SHP77 (cell line): ENCODE measurements around the gene OR51D1.

Source experiments
- DNase-seq, 2 experiments: peaks; one replicate each; lab custom pipeline; 2025; lab: John Stamatoyannopoulos, UW

The OR51D1 gene, protein sequence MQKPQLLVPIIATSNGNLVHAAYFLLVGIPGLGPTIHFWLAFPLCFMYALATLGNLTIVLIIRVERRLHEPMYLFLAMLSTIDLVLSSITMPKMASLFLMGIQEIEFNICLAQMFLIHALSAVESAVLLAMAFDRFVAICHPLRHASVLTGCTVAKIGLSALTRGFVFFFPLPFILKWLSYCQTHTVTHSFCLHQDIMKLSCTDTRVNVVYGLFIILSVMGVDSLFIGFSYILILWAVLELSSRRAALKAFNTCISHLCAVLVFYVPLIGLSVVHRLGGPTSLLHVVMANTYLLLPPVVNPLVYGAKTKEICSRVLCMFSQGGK

DNA sequence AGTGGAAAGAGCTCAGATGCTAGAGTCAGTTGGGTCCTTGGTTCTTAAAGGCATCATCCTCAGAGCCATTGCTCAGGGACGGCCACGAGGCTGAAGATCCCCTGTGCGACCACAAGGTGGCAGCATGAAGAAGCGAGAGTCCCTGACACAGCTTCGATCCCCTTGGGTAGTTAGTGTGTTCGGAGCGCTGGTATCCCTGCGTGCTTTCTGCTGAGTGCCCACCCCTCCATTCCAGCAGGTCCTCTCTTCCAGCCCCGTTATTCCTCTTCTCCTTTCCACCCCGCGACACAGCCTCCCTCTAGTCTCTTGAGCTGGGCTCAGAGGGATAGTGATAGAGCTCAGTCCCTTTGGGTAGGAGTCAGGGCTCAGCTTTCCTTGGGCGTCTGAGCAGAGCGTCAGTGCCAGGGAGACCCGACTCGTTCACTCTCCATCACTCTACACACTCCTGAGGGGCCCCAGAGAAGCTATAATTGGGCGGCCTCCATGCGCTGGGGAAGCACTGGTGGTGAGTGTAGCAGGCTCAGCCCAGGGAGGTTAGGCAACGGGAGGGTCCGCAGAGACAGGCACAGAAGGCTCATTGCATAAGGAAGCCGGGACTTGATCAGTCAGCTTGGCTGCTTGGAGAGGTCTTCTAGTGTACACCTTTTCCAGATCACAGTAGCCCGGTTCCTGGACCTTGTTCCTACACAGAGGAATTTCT lies at the start of gene OR51D1:
Gene OR51D1, plus strand, starts transcription at position 516 of the 700 bp plus-strand sequence. CDS start 2,314 bp downstream, outside the sequence.
- peak; percentile 83 to 90 for DNase-seq

DNA sequence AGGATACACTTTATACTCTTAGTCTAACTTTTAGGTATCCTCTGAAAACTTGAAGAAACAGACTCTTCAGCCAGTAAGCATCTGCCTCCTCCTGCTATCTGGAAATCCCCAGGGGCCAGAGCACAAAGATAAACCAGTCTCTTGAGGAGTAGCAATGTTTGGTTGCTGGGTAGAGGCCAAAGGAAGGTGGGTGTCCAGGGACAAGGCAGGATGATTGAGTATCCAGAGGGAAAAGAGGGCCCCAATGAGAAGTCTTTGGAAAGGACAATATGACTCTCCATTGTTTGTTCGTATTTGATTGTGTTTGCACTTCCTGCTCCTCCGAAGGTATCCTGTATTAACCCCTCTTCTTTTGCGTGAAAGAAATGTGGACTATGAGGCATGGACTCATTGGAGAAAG lies 48.3 kb upstream of the OR51D1 start:
- DNase-seq, result no peak

DNA sequence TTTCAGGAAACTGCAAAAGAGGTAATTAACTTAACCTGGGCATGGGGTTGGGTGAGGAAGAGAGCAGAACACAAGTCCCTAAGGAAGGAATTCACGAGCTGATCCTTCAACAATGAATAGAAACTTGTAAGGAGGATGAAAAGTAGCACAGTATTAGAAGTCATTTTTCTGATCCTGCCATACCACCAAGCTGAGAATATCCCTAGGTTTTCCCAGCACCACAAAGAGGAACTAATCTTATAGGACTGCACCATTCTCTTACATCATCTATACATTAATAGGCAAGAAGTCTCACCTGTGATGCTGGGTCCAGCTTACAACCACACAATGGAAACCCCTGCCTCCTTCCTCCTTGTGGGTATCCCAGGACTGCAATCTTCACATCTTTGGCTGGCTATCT lies 43.5 kb upstream of the OR51D1 start, which contains the start of gene OR52I1:
Gene OR52I1, plus strand, starts transcription at position 301 of the 400 bp plus-strand sequence. Its CDS starts 0 bp downstream, at position 301.
- no peak for DNase-seq

DNA sequence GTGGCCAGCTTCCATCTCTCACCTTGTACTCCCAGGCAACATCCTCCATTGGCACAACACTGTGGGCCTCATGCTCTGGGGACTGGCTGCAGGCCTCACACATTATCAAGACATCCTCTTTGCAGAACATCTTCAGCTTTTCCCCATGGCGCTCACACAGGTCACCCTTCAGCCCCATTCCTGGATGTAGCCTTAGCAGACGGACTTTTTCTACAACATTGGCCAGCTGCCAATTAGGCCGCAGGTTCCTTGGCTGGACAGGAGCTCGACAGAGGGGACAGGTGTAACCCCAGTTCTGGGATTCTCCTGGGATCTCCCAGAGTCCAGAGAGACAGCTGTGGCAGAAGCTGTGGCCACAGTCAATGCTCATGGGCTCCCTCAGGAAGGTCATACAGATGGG lies 32.2 kb upstream of the OR51D1 start:
- DNase-seq, result no peak

DNA sequence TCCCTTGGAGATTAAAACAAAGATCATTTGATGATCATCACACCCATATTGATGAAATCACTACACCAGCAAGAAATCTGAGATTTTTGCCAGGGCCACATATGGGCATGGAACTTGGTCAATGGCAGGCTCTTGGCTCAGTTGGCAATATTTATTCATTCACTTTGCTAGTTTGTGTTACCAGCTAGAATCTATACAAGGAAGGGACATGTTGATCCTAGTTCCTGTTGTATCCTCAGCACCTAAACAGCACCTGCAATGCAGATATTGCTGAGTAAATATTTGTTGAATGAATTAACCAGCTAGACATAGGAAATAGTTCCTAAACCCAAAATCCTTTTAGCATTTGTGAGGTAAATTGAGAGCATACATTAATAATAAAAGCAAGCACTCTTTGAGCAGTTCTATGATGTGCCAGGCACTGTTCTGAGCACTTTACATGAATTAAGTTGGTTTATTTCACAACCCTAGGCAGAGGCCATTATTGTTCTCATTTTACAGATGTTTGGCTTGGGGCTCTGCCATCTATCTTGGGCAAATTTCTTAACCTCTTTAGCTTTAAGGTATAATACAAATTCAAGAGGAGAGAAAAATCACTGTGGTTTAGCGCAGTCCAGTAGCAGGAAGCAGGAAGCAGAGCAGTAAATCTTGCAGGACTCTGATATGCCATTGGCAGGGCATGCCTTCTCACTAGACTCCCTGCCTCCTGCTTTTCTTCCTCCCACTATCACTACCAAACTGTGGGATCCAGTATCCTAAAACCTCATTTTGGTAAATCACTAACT lies 30.9 kb upstream of the OR51D1 start:
- DNase-seq, result peak in 1 of 2 experiments; percentile 6

DNA sequence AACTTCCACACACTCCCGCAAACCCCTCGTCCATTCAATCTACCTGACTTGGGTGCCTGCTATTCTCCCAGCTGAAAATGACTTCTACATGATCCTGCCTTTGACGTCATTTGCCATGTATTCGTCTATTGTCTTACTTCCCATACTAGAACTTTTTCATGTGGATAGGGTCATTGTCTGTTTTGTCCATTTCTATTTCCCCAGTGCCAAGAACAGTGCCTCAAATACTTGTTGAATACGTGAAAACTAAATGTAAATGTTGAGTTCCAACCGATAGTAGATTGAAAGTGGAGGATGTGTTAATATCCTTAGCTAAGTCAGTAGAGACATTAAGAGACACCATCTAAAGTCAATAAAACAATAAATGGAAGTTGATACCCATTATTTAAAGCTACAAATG lies 30.2 kb upstream of the OR51D1 start:
- DNase-seq, result peak; percentile 11 to 12

DNA sequence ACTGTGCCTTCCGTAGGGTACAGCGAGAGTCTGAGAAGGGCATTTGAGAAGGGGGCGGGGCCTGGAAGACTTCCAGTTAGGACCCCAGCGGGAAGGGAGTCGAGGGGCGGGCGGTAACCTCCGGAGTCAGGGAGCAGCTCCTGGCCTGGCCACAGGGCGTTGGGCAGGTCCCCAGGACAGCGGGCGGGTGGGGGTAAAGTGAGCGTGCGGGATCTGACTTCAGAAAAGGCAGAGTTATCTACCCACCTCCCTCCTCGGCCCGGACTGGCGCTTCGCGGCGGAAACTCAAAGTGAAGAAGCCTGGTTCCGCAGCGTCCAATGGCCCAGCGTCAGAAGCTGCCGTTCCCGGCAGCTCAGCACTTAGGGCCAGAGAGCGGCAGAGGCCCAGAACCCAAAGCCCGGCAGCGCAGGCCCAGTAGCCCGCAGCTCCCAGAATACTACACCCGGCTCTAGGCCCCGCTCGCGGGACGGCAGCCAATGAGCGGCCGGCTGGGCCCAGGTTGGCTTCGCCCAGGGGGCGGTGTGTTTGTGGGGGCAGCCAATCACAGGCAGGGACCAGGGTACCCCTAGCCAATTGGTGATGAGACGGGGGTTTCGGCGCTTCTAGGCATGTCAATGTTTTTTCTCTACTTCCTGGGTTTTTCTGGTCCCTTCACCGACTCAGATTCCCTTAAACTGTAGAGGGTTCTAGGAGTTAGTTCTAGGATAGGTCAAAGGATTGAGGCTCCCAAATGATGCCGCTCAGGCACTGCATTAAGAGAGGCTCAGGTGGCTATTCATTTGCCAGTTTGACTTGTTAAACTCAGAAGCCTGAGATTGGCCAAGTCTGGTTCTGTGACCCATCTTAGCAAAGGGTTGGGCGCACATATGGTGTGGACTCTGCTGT lies 29.3 kb upstream of the OR51D1 start, which contains the start of gene TRIM68:
Gene TRIM68, minus strand, starts transcription at position 451 of the 886 bp plus-strand sequence. CDS start 2,727 bp downstream, outside the sequence.
- peak; percentile 87 to 95 for DNase-seq

DNA sequence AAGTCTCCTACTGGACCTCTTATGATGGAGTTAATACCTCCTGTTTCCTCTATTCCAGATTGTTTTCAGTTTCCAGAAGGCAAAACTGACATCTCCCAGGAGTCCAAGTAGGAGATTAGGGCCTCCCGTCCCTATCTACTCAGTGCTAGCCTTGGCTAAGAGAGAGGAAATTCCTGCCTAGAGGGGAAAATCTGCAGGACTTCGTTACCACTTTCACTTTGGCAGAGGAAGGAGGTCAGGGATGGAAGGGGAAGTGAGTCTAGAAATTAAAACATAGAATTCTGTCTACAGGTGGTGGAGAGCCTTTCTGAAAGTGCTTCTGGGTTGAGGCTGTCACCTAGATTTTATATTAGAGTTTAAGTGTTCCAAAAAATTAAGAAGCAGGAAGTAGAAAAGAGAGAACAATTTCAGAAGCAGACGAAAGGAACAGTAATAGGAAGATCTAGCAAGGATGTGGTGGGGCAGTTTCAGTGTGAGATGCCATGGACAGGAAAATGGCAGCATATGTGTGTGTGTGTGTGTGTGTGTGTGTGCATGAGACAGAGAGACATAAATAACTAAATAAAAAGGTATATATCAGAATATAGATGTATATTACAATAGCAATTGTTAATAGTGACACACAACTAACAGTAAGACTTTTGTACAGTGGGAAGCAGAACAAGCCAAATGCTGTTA lies 26.9 kb upstream of the OR51D1 start:
- no peak for DNase-seq

DNA sequence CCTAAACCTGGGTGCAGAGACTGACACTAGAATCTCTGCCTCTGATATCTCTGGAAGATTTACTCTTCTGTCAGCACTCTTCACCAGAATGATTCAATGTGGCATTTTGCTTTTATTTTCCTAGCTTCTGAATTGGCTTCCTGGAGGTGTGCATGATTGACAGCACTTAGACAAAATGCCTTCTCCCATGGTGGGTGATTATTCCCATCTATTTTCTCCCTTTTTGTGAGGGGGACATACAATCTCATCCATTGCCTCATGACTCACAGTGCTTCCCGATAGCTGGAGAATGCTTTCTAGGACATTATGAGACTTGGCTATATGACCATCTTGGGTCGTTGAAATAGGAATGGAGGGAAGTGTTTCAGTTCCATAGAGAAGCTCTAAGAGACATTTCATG lies 25.3 kb upstream of the OR51D1 start:
- DNase-seq, result no peak

DNA sequence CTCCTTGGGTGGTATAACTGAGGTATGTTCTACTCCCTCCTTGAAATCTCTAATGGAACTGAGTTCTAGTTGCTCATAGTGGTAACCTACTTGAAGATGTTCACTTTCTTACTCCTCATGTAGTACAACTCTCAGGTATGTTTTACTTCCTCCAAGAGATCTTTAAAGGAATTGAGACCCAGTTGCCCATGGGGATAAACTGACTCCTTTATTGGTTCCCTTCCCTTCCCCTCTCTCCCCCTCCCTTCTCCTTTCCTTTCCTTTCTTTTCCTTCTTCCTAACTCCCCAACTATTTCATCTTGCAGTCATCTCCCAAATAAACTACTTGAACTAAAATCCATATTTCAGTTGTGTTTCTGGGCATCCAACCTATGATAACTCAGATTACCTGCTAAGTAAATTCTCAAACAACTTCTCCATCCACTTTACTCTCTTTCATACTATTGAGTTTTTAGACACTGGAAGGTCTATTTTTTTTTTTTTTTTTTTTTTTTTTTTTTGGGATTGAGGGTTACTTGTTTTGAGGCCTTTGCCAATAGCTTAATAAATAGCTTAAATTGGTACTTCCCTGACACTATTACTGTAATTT lies 21.3 kb upstream of the OR51D1 start:
- no peak for DNase-seq

DNA sequence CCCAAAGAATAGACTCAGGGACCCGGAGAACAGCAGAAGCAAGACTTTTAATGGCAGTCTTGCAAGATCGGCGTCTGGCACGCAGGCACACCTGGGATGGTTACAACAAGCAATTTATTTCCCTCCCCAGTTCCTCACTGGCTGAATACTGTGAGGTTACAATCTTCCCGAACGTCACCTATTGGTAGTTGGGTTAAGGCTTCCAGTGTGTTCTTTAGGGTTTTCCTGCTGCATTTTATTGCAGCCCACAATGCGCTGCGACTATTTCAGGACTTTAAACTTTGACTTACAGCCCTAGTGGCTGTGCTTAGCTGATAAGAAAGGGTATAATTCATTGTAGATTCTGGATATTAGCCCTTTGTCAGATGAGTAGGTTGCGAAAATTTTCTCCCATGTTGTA lies 17.8 kb upstream of the OR51D1 start:
- DNase-seq, result no peak

DNA sequence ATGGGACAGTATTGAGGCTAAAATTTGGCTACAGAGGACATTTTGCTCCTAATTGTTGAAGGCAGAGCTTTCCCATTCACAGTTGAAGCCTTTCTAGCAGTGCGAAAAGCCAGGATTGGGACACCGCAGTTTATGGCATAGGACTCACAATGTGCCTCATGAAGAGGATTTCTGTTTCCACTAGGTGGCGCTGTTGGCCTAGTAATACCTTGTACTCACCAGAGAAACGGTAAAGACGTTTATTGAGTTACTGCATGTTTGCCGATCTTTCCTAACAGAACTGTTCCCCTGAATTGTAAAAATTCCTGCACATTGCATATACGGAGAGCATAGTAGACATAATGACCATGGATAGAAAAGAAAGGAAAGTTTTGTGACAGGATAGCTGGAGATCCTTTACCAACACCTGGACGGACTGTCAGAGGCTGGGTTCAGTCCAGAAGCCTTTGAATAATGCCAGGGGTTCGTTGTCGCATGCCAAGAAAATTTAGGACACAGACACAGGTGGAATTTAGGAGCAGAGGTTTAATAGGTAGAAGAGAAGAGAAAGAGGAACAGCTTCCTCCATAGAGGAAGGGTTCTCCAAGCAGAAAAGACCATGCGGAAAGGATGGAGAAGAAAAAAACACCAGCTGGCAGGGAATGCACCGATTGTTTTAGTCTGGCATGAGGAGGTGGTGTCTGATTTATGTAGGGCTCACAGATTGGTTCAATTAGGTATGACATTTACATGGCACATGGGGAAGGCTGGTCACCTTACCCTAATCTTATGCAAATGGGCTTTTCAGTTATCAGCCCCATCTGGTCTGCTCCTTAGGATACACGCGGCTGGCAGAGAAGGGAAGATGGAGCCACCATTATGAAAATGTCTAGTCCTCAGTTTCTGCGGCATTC lies 10.8 kb upstream of the OR51D1 start:
- DNase-seq, result peak; percentile 84 to 85

DNA sequence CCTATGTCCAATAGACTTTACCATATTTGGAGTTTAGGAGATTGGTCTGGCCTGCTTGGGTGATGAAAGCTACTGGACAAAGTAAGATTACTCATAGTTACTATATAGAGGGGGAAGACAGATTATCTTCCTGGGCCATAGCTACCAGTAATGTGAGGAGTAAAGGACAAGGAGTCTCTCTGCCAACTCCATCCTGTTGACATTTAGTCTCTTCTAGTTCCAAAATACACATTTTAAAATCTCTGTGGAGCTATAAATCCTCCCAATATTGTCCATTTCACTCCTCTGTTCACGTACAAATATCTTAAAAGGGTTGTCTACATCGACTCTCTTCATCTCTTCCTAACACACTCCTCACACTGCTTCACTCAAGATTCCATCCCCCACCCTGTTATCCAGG lies 1.1 kb upstream of the OR51D1 start:
- no peak for DNase-seq

DNA sequence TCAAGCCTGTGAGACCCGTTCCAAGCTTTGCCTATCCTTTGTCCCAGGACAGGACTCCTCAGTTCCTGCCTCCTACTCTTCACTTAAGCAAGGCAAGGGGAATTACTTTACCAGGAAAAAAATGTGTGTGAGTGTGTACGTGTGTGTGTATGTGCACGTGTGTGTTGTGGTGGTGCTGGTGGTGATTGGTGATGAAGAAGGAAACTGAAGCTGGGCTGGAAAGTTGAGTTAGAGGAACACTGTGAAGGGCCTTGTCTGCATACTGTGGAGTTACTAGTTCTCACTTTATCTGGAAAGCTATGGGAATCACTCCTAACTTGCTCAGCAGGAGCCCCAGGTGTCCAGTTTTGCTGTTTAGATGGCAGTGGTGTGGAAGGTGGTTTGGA lies 378 bp downstream of the OR51D1 start:
- no peak for DNase-seq

DNA sequence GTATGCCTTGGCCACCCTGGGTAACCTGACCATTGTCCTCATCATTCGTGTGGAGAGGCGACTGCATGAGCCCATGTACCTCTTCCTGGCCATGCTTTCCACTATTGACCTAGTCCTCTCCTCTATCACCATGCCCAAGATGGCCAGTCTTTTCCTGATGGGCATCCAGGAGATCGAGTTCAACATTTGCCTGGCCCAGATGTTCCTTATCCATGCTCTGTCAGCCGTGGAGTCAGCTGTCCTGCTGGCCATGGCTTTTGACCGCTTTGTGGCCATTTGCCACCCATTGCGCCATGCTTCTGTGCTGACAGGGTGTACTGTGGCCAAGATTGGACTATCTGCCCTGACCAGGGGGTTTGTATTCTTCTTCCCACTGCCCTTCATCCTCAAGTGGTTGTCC lies 2.7 kb downstream of the OR51D1 start:
- no peak for DNase-seq

DNA sequence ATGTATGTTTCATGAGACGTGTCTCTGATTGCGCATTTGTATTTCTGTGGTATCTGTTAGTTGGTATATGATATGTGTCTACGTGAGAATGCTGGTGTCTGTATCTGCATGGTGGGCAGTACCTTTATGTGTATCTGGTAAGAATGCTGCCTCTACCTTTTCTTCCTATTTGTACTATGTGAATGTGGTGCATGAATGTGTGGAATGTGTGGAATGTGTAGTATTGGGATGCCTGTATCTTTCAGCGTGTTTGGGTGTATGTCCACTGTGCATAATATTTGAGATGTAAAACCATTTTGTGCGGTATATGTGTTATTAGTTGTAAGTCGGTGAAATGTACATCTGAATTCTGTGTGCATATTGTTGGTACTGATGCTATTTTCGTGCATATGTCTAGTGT lies 4.2 kb downstream of the OR51D1 start:
- no peak for DNase-seq

DNA sequence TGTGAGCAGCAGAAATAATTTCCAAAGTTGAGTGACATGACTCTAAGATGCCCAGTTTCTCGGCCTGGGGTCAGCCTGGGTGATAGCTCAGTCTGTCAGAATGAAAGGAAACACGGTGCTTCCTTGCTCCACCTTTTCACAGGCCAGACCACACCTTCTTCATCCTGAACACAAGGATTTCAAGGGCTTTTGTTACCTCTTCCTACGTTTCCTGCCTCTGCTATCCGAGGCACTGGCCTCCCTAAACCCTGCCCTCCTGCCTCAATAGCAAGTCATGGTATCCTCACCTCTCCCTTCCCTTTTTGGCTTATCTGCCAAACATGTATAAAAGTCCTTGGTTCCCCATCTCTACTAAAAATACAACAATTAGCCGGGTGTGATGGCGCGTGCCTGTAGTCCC lies 4.8 kb downstream of the OR51D1 start:
- no peak for DNase-seq

DNA sequence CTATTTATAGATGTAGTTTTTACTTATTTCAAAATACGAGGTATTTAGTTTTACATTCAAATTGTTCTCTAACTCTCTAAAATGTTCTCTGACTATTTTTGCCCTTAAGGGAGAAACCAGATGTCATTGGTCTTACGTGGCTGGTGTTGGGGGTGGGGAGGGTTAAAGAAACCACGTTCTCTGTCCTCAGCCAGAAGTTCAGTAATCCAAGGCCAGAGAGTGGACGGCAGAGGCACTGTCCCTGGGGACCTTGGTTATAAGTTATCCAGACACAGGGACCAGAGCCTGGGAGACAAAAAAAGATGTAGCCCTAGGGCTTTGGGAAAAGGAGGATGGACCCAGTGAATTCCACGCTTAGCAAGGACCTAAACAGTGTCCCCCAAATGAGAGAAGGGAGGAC lies 5.8 kb downstream of the OR51D1 start:
- no peak for DNase-seq

DNA sequence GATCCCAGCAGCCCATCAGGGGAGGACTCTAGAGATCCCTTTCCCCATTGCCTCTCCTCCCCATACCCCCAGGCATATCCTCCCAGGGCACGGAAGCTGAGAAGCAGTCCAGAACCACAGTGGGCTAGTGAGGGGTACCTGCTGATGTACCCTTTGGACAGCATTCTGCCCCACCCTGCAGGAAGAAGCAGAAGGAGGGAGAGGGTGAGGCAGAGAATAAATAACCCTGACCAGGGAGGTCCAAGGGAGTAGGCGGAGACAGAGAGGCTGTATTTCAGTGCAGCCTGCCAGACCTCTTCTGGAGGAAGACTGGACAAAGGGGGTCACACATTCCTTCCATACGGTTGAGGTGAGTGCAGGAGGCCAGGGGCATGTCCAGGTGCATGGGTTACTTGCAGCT lies 6.4 kb downstream of the OR51D1 start, which contains the start of gene OR51E1:
Gene OR51E1, plus strand, starts transcription at position 301 of the 400 bp plus-strand sequence. CDS start 8,545 bp downstream, outside the sequence.
- no peak for DNase-seq
